Measurements from ENCODE around the gene YTHDF2. TPM values are rescaled to one million over a fixed set of nuclear protein-coding genes. Genes with fewer than 3 reads are reported as not detected.
"Not testable (repeated sequence)": the region's sequence is repeated elsewhere in the genome, so short reads cannot be mapped to it uniquely, and the experiment has no call there.

Gene YTHDF2
- total RNA-seq: 65.8 TPM
- long read RNA-seq, transcript YTHDF2-201 (5 exons, 2,925 nt): major isoform, 78 of 97 reads
- long read RNA-seq, partial matches to known transcripts: 5 of 97 reads
- long read RNA-seq, other reads (novel, unspliced or antisense): 10 of 97 reads

DNA sequence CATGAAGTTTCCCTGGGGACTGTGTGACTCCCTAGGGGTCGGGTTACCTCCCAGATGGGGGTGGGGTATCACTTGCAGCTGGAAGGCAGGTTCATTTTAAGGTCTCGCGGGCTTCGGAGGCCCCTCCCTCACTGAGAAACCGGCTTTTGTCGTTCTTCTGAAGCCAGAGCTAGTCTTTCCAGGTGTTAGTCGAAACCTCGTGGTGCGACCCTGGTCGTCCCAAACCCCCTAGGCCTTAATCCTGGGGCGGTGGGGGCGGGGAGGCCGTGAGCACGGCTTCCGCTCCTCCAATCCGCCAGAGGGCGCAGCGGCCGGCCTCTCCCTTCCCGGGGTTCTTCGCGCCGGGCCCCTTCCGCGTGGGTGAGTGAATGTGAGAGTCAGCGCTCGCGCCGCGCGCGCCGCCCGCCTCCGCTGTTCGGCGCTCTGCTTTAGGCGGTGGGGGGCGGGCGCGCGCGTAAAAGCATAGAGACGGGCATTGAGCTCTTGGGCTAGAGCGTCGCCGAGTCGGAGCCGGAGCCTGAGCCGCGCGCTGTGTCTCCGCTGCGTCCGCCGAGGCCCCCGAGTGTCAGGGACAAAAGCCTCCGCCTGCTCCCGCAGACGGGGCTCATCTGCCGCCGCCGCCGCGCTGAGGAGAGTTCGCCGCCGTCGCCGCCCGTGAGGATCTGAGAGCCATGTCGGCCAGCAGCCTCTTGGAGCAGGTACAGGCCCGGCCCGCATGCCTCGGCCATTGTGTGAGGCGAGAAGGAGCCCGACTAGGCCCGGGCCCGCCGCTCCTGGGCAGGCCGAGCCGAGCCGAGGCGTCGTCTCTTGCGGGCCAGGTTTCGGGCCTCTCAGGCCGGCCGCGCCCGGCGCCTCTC lies at the start of gene YTHDF2:
Gene YTHDF2 (plus strand): TSS at position 491 of the 857 bp plus-strand sequence. CDS start 181 bp downstream, at position 672.
- intact Hi-C loops (cut with DNase I): loop anchor here (10.0 kb wide), 1 partner anchor 92 kb away; the partner anchor contains the start of genes RNU11 and TAF12
- Histone ChIP-seq H3K4me1 (peaks cover 31% of the 10 kb centered on the region), H3K27me3 (no peaks in the 10 kb centered on the region), H3K9me3 (no peaks in the 10 kb centered on the region), H3K36me3 (peaks cover 32% of the 10 kb centered on the region), H3K4me3 (peak within 1 kb of the TSS; percentile 96), H3K27ac (peak within 1 kb of the TSS; percentile 96)
- ATAC-seq: peak; percentile 98
- TF ChIP-seq, protein P1, sequence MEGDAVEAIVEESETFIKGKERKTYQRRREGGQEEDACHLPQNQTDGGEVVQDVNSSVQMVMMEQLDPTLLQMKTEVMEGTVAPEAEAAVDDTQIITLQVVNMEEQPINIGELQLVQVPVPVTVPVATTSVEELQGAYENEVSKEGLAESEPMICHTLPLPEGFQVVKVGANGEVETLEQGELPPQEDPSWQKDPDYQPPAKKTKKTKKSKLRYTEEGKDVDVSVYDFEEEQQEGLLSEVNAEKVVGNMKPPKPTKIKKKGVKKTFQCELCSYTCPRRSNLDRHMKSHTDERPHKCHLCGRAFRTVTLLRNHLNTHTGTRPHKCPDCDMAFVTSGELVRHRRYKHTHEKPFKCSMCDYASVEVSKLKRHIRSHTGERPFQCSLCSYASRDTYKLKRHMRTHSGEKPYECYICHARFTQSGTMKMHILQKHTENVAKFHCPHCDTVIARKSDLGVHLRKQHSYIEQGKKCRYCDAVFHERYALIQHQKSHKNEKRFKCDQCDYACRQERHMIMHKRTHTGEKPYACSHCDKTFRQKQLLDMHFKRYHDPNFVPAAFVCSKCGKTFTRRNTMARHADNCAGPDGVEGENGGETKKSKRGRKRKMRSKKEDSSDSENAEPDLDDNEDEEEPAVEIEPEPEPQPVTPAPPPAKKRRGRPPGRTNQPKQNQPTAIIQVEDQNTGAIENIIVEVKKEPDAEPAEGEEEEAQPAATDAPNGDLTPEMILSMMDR (IDR thresholded peaks at IDR 0.05): peak; percentile 95
- DNase-seq: peak; percentile 99

DNA sequence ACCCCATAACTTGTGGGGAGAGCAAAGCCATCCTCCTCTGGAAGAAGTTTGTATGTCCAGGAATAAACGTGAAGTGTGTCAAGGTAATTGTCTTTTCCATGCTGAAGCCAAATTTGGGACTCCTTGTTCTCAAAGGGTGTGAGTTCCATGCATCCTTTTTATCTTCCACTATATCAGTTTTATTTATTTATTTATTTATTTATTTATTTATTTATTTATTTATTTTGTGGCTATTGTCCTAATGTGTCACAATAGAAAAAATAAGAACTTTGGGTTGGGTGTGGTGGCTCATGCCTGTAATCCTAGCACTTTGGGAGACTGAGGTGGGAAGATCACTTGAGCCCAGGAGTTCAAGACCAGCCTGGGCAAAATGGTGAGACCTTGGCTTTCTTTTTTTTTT lies 45.1 kb upstream of the YTHDF2 start:
- H3K27ac ChIP-seq; H3K4me3 ChIP-seq; H3K4me1 ChIP-seq; H3K9me3 ChIP-seq; ATAC-seq; DNase-seq; H3K27me3 ChIP-seq; intact Hi-C loops (cut with DNase I): not testable (repeated sequence)
- peaks cover 55% of the 10 kb centered on the region for H3K36me3 ChIP-seq

DNA sequence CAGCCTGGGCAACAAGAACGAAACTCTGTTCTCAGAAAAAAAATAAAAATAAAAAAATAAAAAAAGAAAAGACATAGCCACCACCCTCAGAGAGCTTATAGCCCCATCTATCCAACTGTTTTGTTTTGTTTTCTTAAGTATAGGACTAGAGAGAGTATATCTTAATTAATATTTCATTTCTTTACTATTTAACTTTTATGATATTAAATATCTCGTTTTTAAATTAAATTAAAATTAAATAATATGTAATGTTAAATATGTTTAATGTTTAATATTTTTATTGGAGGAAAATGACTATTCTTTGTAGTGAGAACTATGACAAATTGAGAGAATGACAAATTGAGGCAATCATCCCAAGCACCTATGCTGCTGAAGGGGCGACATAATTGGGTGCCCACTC lies 33.1 kb upstream of the YTHDF2 start:
- H3K36me3 ChIP-seq: peaks cover 75% of the 10 kb centered on the region
- intact Hi-C loops (cut with DNase I): no loop called here
- H3K27ac ChIP-seq: no peak overlapping the region
- no peaks in the 10 kb centered on the region for H3K9me3 ChIP-seq
- TF ChIP-seq, protein P1 (IDR thresholded peaks at IDR 0.05): no peak
- ATAC-seq (no peak), DNase-seq (no peak)
- H3K27me3 ChIP-seq: no peaks in the 10 kb centered on the region
- no peak overlapping the region for H3K4me3 ChIP-seq
- H3K4me1 ChIP-seq: no peaks in the 10 kb centered on the region

DNA sequence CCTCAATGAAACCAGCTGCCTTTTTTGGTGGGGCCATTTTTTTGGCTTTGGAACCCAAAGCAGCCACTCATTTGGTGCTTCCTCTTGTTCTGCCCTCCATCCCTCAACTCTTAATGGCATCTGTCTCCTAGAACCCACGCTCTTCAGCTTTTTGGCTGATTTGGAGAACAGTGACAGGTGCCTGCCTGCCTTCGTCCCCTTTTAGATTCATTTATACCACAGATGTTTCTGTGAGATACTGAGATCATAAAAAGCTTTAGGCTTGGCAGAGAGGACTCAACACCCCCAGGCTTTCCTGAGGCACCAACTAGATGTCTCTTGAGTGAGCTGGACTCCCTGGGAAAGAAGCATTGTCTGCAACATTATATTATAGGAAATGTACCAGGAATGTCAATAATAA lies 20.4 kb upstream of the YTHDF2 start:
- H3K9me3 ChIP-seq: no peaks in the 10 kb centered on the region
- ATAC-seq (no peak), DNase-seq (no peak)
- no peak overlapping the region for H3K27ac ChIP-seq
- no peak overlapping the region for H3K4me3 ChIP-seq
- H3K27me3 ChIP-seq: no peaks in the 10 kb centered on the region
- no peaks in the 10 kb centered on the region for H3K4me1 ChIP-seq
- TF ChIP-seq, protein P1 (IDR thresholded peaks at IDR 0.05): no peak
- intact Hi-C loops (cut with DNase I): no loop called here
- peaks cover 28% of the 10 kb centered on the region for H3K36me3 ChIP-seq

DNA sequence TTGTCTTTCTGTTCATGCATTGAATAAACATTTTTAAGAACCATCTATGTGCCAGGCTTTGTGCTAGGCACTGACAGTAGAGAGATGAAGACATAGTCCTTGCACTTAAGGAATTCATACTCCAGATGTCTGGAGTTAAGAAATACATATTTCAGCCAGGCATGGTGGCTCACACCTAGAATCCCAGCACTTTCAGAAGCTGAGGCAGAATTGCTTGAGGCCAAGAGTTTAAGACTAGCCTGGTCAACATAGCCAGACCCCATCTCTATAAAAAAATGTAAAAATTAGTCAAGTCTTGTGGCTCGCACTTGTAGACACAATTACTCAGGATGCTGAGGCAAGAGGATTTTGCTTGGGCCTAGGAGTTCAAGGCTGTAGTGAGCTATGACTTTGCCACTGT lies 18.6 kb upstream of the YTHDF2 start:
- ATAC-seq: no peak
- Histone ChIP-seq H3K27me3 (no peaks in the 10 kb centered on the region), H3K36me3 (peaks cover 15% of the 10 kb centered on the region)

More for the DNA sequence above, 18.6 kb upstream of the YTHDF2 start:
- no peak overlapping the region for H3K4me3 ChIP-seq
- no peak for DNase-seq
- TF ChIP-seq, protein P1 (IDR thresholded peaks at IDR 0.05): no peak
- intact Hi-C loops (cut with DNase I): no loop called here
- H3K27ac ChIP-seq: no peak overlapping the region
- no peaks in the 10 kb centered on the region for H3K9me3 ChIP-seq
- H3K4me1 ChIP-seq: no peaks in the 10 kb centered on the region
